GM23338 (cell line): ENCODE data around the gene ZC3H7A. TPM values are rescaled to one million over a fixed set of nuclear protein-coding genes. Genes with fewer than 3 reads are reported as not detected.

ENCODE experiments used
- CREB1 ChIP-seq: fragments of 250-450 bp; sonication (Bioruptor Pico); IDR thresholded peaks from 2 replicates; pipeline ENCODE4 v1.5.0; 2020; ENCODE audit warnings: low read depth, mild to moderate bottlenecking, moderate library complexity
- ETS1 ChIP-seq: IDR thresholded peaks from 2 replicates; pipeline ENCODE4 v1.6.1; 2016; ENCODE audit warnings: antibody characterized with exemption
- EZH2 ChIP-seq: fragments of 200-600 bp; sonication (generic); IDR thresholded peaks from one replicate; pipeline ENCODE4 v1.8.0; 2017; ENCODE audit warnings: antibody characterized with exemption, mild to moderate bottlenecking, low read depth; ENCODE audit not compliant: unreplicated experiment
- EZH2phosphoT487 ChIP-seq: fragments of 200-600 bp; sonication (generic); IDR thresholded peaks from one replicate; pipeline ENCODE4 v1.8.1; 2018; ENCODE audit warnings: antibody characterized with exemption; ENCODE audit not compliant: unreplicated experiment
- JUNB ChIP-seq: IDR thresholded peaks from one replicate; pipeline ENCODE4 v1.6.1; 2016; ENCODE audit warnings: antibody characterized with exemption; ENCODE audit not compliant: unreplicated experiment
- POLR2AphosphoS5 ChIP-seq: IDR thresholded peaks from 2 replicates; pipeline ENCODE4 v1.6.1; 2016; ENCODE audit warnings: antibody characterized with exemption, low read depth
- REST ChIP-seq: IDR thresholded peaks from one replicate; pipeline ENCODE4 v1.6.1; 2018; ENCODE audit warnings: antibody characterized with exemption; ENCODE audit not compliant: unreplicated experiment
- STAT1 ChIP-seq: IDR thresholded peaks from one replicate; pipeline ENCODE4 v1.6.1; 2016; ENCODE audit warnings: antibody characterized with exemption; ENCODE audit not compliant: unreplicated experiment
- ZNF114 ChIP-seq: fragments of 250-450 bp; sonication (Bioruptor Pico); IDR thresholded peaks from 2 replicates; pipeline ENCODE4 v1.5.0; 2020; ENCODE audit warnings: mild to moderate bottlenecking, moderate library complexity
- ZNF331 ChIP-seq: fragments of 250-450 bp; sonication (Bioruptor Pico); IDR thresholded peaks from 2 replicates; pipeline ENCODE4 v1.5.0; 2020; ENCODE audit warnings: low read depth, mild to moderate bottlenecking, moderate library complexity
- polyA plus RNA-seq: library from polyadenylated mRNA; unstranded; fragments of >200 nt; fragmentation: Nextera tagmentation; extraction: Ambion mirVana; gene quantifications from 2 replicates; pipeline ENCODE4 v1.2.1, GENCODE V29; 2016
- total RNA-seq: library from RNA; depleted of rRNA; stranded (reverse); fragments of >200 nt; shearing (Covaris generic); gene quantifications from 2 replicates; pipeline ENCODE4 v1.2.3, GENCODE V29; 2014
- TF ChIP-seq, protein P1 (sequence below): fragments of 250-450 bp; sonication (Bioruptor Pico); IDR thresholded peaks from 2 replicates; pipeline ENCODE4 v1.5.0; 2020; ENCODE audit warnings: mild to moderate bottlenecking, moderate library complexity

ZC3H7A gene
- total and polyA plus RNA-seq, 2 experiments from 2014 or later, result 32.7 to 42.2 TPM

GRCh38 chr16:11725457-11725856 is 71.6 kb downstream of the ZC3H7A start (continued):
- TF ChIP-seq, protein P1, sequence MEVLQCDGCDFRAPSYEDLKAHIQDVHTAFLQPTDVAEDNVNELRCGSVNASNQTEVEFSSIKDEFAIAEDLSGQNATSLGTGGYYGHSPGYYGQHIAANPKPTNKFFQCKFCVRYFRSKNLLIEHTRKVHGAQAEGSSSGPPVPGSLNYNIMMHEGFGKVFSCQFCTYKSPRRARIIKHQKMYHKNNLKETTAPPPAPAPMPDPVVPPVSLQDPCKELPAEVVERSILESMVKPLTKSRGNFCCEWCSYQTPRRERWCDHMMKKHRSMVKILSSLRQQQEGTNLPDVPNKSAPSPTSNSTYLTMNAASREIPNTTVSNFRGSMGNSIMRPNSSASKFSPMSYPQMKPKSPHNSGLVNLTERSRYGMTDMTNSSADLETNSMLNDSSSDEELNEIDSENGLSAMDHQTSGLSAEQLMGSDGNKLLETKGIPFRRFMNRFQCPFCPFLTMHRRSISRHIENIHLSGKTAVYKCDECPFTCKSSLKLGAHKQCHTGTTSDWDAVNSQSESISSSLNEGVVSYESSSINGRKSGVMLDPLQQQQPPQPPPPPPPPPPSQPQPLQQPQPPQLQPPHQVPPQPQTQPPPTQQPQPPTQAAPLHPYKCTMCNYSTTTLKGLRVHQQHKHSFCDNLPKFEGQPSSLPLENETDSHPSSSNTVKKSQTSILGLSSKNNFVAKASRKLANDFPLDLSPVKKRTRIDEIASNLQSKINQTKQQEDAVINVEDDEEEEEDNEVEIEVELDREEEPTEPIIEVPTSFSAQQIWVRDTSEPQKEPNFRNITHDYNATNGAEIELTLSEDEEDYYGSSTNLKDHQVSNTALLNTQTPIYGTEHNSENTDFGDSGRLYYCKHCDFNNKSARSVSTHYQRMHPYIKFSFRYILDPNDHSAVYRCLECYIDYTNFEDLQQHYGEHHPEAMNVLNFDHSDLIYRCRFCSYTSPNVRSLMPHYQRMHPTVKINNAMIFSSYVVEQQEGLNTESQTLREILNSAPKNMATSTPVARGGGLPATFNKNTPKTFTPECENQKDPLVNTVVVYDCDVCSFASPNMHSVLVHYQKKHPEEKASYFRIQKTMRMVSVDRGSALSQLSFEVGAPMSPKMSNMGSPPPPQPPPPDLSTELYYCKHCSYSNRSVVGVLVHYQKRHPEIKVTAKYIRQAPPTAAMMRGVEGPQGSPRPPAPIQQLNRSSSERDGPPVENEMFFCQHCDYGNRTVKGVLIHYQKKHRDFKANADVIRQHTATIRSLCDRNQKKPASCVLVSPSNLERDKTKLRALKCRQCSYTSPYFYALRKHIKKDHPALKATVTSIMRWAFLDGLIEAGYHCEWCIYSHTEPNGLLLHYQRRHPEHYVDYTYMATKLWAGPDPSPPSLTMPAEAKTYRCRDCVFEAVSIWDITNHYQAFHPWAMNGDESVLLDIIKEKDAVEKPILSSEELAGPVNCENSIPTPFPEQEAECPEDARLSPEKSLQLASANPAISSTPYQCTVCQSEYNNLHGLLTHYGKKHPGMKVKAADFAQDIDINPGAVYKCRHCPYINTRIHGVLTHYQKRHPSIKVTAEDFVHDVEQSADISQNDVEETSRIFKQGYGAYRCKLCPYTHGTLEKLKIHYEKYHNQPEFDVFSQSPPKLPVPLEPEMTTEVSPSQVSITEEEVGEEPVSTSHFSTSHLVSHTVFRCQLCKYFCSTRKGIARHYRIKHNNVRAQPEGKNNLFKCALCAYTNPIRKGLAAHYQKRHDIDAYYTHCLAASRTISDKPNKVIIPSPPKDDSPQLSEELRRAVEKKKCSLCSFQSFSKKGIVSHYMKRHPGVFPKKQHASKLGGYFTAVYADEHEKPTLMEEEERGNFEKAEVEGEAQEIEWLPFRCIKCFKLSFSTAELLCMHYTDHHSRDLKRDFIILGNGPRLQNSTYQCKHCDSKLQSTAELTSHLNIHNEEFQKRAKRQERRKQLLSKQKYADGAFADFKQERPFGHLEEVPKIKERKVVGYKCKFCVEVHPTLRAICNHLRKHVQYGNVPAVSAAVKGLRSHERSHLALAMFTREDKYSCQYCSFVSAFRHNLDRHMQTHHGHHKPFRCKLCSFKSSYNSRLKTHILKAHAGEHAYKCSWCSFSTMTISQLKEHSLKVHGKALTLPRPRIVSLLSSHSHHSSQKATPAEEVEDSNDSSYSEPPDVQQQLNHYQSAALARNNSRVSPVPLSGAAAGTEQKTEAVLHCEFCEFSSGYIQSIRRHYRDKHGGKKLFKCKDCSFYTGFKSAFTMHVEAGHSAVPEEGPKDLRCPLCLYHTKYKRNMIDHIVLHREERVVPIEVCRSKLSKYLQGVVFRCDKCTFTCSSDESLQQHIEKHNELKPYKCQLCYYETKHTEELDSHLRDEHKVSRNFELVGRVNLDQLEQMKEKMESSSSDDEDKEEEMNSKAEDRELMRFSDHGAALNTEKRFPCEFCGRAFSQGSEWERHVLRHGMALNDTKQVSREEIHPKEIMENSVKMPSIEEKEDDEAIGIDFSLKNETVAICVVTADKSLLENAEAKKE (CRISPR knock-in tag), result no peak
- TF ChIP-seq ETS1, result no peak
- no peak for TF ChIP-seq JUNB
- TF ChIP-seq POLR2AphosphoS5, result no peak
- TF ChIP-seq STAT1, result no peak
- TF ChIP-seq EZH2, result no peak
- TF ChIP-seq ZNF114 (CRISPR knock-in tag), result no peak
- no peak for TF ChIP-seq EZH2phosphoT487
- no peak for TF ChIP-seq REST
- no peak for TF ChIP-seq CREB1 (CRISPR knock-in tag)
- TF ChIP-seq ZNF331 (CRISPR knock-in tag), result no peak
